ENCODE results near the gene FHL1.

Gene FHL1

GRCh38 chrX:136183917-136184316, 36.6 kb downstream of the FHL1 start:
- FAIRE-seq = peak; percentile 33
- DNase-seq (ENCODE audit: insufficient read length, low spot score) = no peak

DNA sequence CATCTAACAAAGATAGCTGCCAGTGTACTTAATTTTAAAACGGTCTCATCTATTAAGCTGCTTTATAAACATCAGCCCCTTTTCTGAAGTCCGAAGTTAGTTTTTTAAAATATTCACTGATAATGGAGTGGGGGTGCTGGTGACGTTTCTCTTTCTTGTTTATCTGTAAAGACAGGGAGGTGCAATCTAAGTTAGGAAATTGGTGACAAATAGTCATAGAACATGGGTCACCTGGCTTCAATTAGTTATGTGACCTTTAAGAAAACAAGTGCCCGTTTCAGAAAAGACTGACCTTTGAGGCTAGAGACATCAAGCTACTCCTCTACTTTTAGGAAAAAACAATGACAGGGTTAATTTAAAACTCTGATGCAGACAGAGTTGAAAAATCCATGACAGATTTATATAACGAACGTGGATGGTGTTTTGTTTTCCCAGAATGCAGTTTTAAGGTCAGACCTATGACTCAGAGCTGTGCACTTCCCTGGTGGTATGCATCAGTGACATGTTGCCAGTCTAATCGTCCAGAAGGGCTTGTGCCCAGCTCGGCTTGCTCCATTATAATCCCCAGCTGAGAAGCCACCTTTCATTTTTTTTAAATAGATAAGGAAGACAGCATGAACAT, 38.2 kb downstream of the FHL1 start:
- DNase-seq (ENCODE audit: insufficient read length, low spot score) (no peak), FAIRE-seq (no peak)

- DNase-seq (ENCODE audit: insufficient read length, low spot score) = no peak
- no peak for FAIRE-seq
These were observed 38.7 kb downstream of the FHL1 start for GRCh38 chrX:136186023-136186413.

DNA sequence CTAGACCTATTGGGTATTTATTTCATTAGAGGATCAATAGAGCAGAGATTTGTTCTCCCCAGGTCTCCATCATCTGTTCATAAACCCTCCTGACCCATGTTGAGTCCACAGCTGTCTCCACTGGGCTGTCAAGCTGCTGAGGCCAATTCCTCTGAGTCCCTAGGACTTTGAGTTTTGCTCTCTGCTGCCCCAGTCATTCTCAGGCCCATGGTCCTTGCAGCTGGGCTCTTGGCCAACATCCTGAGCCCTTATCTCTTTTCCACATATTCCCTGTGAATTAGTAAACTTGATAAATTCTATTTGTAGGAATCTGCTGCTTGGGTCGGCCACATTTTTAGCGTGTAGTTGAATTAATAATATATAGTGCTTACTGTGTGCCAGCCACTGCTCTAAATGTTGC, 41.9 kb downstream of the FHL1 start:
- FAIRE-seq = no peak
- no peak for DNase-seq (ENCODE audit: insufficient read length, low spot score)

GRCh38 chrX:136190038-136190713, 42.8 kb downstream of the FHL1 start:
- FAIRE-seq = no peak
- DNase-seq (ENCODE audit: insufficient read length, low spot score) = no peak

- DNase-seq (ENCODE audit: insufficient read length, low spot score) = no peak
- no peak for FAIRE-seq
These were observed 43.8 kb downstream of the FHL1 start for GRCh38 chrX:136191171-136191570.

GRCh38 chrX:136192135-136192534, 44.8 kb downstream of the FHL1 start:
- no peak for FAIRE-seq
- no peak for DNase-seq (ENCODE audit: insufficient read length, low spot score)

DNA sequence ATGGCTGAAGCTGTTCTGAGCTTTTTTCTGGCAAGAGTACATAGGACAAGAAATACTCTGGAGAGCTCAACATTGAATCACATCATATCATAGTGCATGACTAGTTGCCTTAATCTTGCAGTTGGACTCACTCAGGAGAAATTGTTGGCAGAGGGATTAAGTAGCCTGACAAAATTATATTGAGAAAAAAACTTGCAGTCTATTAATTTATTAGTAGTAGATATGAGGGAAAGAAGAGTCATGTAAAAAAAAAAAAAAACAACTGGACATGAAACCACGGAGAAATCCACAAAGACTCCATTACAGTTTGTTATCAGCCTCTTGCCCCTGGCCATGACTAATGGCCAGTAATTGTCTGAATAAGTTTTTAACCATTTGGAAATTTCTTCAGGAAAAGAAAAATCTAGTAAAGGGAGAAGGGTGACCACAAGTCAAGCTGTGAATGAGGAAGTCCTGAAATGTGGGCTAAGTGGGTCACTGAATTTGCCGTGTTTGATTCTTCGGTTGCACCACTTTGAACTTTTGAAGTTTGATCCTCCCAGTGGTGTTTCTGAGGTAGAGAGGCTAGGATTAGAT, 45.6 kb downstream of the FHL1 start:
- FAIRE-seq = no peak
- DNase-seq (ENCODE audit: insufficient read length, low spot score) = no peak

DNA sequence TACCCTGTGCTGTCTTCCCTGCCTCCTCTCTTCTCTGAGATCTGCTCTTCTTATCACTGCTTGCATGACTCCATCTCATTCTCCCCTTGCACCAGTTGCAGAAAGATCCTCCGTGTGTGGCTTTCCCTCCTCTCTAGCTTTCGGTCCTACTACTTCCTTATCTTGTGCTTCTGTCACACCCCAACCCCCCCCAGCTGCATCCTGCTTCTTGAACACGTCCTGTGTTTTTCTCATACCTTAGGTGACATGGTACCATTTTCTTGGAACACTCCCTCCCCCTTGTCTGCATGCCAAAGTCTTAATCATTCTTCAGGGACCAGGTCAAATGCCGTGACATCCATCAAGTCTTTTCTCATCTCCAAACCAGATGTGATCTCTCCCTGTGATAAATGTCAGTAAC, 46.4 kb downstream of the FHL1 start:
- DNase-seq (ENCODE audit: insufficient read length, low spot score) = no peak

GRCh38 chrX:136194536-136194935, 47.2 kb downstream of the FHL1 start:
- FAIRE-seq = no peak

More for the DNA sequence above, 46.4 kb downstream of the FHL1 start:
- peak; percentile 23 for FAIRE-seq

DNA sequence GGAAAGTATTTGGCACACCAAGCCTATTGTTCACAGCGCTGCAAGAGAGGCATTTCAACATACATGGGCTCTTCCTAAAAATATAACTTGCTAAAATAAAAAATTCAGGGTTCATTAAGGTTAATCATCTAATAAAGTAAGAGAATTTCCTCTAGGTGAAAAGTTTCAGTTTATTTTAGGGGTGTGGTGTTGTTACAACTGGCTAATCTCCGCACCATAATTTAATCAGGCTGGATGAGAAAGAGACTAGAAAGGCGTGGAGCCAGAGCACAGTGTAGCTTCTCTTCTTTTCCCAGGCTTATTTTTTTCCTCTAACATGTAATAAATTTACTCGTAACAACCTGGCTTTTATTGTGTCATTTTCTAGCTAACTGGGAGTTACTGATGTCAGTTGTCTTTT, 47.9 kb downstream of the FHL1 start:
- no peak for DNase-seq (ENCODE audit: insufficient read length, low spot score)
- FAIRE-seq = no peak

More at GRCh38 chrX:136194536-136194935, 47.2 kb downstream of the FHL1 start:
- no peak for DNase-seq (ENCODE audit: insufficient read length, low spot score)

GRCh38 chrX:136196691-136197155, 49.4 kb downstream of the FHL1 start:
- no peak for FAIRE-seq
- no peak for DNase-seq (ENCODE audit: insufficient read length, low spot score)

- DNase-seq (ENCODE audit: insufficient read length, low spot score) (no peak), FAIRE-seq (no peak)
These were observed 50.7 kb downstream of the FHL1 start for GRCh38 chrX:136198010-136198409.

DNA sequence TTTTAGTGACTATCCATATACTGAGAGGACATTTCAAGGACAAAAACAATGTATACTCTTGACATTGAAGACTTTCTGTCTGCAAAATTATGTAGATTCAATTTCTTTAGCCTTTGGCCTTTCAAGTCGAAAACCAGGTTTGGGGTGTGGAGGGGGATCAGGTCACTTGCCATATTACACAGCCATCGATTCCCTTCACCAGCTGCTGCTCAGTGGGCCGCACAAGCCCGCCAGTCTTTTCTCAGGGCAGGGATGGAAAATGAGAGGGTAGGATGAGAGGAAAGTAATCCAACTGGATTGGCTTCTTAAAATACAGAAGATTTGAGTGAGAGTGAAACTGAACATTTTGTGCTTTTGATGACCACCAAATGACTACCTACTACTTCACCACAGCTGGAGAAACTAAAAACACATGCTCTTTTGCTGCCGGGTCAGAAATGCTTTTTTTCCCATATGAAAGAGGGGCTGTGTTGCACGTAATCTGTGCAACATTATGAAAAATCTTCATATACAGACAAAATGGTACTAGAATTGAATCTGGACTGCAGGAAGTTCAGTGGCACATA, 51.4 kb downstream of the FHL1 start:
- FAIRE-seq = no peak
- no peak for DNase-seq (ENCODE audit: insufficient read length, low spot score)

GRCh38 chrX:136199365-136199764, 52.0 kb downstream of the FHL1 start:
- DNase-seq (ENCODE audit: insufficient read length, low spot score) = no peak
- no peak for FAIRE-seq

- peak; percentile 52 for FAIRE-seq
- DNase-seq (ENCODE audit: insufficient read length, low spot score) = no peak
These were observed 53.1 kb downstream of the FHL1 start for GRCh38 chrX:136200466-136200865.

DNA sequence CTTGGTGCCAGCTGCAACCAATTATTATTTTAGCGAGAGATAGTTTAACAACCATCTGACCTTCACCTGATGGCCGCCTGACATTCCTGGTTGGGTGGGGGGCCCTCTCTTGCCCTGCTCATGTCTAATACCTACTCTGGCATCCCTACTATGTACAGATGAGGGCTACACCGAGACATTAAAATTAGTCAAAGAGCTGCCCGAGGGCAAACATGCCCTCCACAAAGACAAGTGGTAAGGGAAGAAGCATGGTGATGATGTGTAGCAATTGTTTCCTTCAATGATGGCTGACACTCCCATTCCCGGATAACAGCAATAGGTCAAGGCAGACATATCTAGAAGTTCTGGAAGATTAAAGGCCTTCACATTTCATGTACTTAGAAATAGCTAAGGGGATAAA, 54.3 kb downstream of the FHL1 start:
- no peak for DNase-seq (ENCODE audit: insufficient read length, low spot score)
- no peak for FAIRE-seq

DNA sequence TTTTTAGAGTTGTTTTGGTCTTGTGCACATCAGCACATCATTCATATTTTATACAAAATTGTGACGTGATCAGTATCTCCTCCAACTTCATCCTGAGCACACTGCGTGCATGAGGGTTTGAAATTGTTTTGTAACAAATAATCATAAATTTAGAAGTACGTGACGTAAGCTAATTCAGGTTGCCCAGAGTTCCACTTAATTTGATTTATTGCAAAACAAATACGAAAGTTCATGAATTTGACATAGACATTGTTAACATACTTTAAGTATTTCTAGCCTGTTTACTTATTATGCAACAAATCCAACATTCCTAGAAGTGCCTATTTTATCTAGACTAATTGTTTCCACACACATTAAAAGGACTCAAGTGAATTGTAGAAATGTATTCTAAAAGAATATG, 55.6 kb downstream of the FHL1 start:
- FAIRE-seq (no peak), DNase-seq (ENCODE audit: insufficient read length, low spot score) (no peak)

GRCh38 chrX:136203438-136203837, 56.1 kb downstream of the FHL1 start:
- no peak for DNase-seq (ENCODE audit: insufficient read length, low spot score)
- FAIRE-seq = peak; percentile 81

DNA sequence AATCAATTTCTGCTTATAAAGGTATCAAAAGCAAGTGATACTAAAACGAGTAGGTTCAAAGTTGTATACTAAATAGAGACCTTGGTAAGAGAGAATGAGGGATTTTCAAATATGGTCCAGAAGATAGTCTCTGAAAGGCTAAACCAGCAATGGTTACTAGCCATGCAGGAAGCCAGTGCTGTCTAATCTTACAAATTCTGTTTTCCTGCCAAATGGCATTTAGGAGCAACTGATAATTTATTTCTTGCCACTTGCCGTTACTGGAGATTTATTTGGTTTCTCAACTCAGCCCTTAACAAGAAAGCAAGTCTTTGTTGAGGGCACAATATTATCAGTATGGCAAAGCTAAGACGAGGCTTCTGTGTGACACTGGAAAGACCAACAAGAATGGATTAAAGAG, 56.6 kb downstream of the FHL1 start:
- DNase-seq (ENCODE audit: insufficient read length, low spot score) = no peak
- FAIRE-seq = peak; percentile 14

- DNase-seq (ENCODE audit: insufficient read length, low spot score) (no peak), FAIRE-seq (no peak)
These were observed 57.2 kb downstream of the FHL1 start for GRCh38 chrX:136204571-136204970.

DNA sequence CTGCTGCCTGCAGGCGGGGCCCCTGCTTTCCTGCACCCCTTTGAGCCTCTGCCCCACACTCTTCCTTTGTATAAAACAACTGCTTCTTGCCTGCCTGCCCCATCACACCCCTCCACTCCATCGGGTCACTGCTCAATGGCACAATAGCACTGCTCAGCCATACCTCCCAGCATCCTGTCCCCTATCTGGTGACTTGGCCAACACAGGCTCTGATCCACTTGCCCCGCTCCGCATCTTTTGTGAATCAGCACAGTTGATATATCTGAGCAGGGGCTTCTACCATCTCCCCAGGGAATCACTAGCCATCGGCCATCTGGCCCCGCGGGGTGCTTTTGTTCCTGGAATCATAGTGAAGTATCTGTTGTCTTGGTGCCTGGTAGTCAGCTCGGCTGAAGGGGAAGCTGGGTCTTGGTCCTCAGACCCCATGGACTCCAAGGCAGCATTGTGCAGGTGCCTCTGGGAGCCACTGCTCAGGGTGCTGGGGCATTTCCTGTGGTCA, 58.6 kb downstream of the FHL1 start:
- no peak for DNase-seq (ENCODE audit: insufficient read length, low spot score)
- no peak for FAIRE-seq

Data from GM19239 (cell line).